Adrenal gland (tissue), 5 donors: Measurements from ENCODE around the gene TNS1.

Source experiments
- POLR2A ChIP-seq, 2 donors: fragments of 450-650 bp; IDR thresholded peaks; one replicate each; pipeline ENCODE4 v1.6.1; 2017; ENCODE audit warnings: antibody characterized with exemption in 2 of 2, mild to moderate bottlenecking in 2 of 2, moderate library complexity in 1 of 2
- TF ChIP-seq, protein P1 (sequence below), 6 experiments: fragments of 450-650 bp in 4 of 6; fragments of 200-600 bp in 2 of 6; sonication (generic) in 1 of 6; IDR thresholded peaks; 1 replicate in 5 of 6; 2 replicates in 1 of 6; pipeline versions ENCODE4 v1.5.1 to v1.8.0; 2016 to 2021; ENCODE audit warnings: antibody characterized with exemption in 6 of 6, mild to moderate bottlenecking in 2 of 6, moderate library complexity in 1 of 6
- donor health status: DM: no; HTN: no; CAD: no.

DNA sequence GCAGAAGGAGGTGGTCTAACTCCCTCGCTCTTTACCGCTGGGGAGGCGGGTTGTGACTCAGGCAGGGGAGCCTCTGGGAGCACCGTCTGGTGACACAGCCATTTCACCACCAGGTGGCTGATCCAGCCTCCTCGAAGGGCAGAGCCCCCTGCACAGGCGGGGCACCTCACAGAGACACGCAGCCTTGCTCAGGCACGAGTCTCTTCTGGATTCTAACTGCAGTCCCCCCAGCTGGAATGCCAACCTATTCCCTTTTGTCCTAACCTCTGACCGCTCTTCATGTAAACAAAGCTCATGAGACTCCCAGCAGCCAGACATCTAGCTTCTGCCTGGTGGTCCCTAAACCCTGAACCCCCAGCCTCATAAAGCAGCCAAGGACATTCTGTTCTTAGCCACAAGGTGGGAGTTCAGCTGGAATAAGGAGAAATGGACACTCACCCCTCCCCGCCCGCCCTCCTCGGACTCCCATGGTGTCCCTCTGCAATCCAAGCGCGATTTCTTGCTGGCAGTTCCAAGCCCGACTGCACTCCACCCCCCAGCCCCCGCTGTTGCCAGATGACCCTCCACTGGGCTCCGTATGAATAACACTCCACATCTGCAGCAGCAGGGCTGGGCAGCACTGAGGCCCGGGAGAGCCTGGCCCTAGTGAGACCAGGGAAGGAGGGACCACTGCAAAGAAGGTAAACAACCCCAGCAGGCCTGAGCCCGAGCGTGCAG, 84.3 kb downstream of the TNS1 start:
- TF ChIP-seq, protein P1, sequence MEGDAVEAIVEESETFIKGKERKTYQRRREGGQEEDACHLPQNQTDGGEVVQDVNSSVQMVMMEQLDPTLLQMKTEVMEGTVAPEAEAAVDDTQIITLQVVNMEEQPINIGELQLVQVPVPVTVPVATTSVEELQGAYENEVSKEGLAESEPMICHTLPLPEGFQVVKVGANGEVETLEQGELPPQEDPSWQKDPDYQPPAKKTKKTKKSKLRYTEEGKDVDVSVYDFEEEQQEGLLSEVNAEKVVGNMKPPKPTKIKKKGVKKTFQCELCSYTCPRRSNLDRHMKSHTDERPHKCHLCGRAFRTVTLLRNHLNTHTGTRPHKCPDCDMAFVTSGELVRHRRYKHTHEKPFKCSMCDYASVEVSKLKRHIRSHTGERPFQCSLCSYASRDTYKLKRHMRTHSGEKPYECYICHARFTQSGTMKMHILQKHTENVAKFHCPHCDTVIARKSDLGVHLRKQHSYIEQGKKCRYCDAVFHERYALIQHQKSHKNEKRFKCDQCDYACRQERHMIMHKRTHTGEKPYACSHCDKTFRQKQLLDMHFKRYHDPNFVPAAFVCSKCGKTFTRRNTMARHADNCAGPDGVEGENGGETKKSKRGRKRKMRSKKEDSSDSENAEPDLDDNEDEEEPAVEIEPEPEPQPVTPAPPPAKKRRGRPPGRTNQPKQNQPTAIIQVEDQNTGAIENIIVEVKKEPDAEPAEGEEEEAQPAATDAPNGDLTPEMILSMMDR (IDR thresholded peaks at IDR 0.05) = peak in 3 of 6 experiments; percentile 28 to 36 (median 31)
- TF ChIP-seq POLR2A (IDR thresholded peaks at IDR 0.05) = no peak
